Calu3 (cell line): Measurements from ENCODE around the gene ERC2. TPM values are rescaled to one million over a fixed set of nuclear protein-coding genes. Genes with fewer than 3 reads are reported as not detected.

Experiments
- BruUV-seq: library from RNA; stranded (reverse); fragments of 400-500 nt; replicated peaks from 2 replicates; lab custom pipeline; 2021; lab: Mats Ljungman, UMichigan
- CTCF ChIA-PET: fragments of 300-600 bp; sonication (Branson Sonifier 250); formaldehyde crosslinking; loops from one replicate; lab custom pipeline; 2022; ENCODE audit warnings: antibody characterized with exemption; lab: Charles Lee
- DNase-seq: peaks from one replicate; pipeline ENCODE4 v3.0.0; 2022
- H3K27ac Mint-ChIP-seq: one replicate; pipeline ENCODE4 v1.8.0; 2022; ENCODE audit warnings: mixed read lengths; ENCODE audit not compliant: unreplicated experiment
- H3K27me3 Mint-ChIP-seq: one replicate; pipeline ENCODE4 v1.8.0; 2022; ENCODE audit warnings: mixed read lengths; ENCODE audit not compliant: unreplicated experiment
- H3K36me3 Mint-ChIP-seq: one replicate; pipeline ENCODE4 v1.8.0; 2022; ENCODE audit warnings: mild to moderate bottlenecking, moderate library complexity, mixed read lengths; ENCODE audit not compliant: insufficient read depth, unreplicated experiment
- H3K4me1 Mint-ChIP-seq: one replicate; pipeline ENCODE4 v1.8.0; 2022; ENCODE audit warnings: mild to moderate bottlenecking, low read depth, mixed read lengths; ENCODE audit not compliant: unreplicated experiment
- H3K4me3 Mint-ChIP-seq: one replicate; pipeline ENCODE4 v1.8.0; 2022; ENCODE audit warnings: mild to moderate bottlenecking, low read depth, moderate library complexity, mixed read lengths; ENCODE audit not compliant: unreplicated experiment
- H3K9me3 Mint-ChIP-seq: one replicate; pipeline ENCODE4 v1.8.0; 2022; ENCODE audit warnings: low read depth, mixed read lengths; ENCODE audit not compliant: unreplicated experiment
- intact Hi-C: fragments of 100-400 bp; cut with micrococcal nuclease; formaldehyde crosslinking; loops from one replicate; pipeline ENCODE4 v1.10.0; 2022; ENCODE audit not compliant: unreplicated experiment
- total RNA-seq: library from RNA; stranded (reverse); gene quantifications from 2 replicates; pipeline ENCODE4 v1.2.3, GENCODE V29; 2022
- TF ChIP-seq, protein P1 (sequence below): fragments of 200-600 bp; IDR thresholded peaks from one replicate; pipeline ENCODE4 v1.8.0; 2022; ENCODE audit warnings: antibody characterized with exemption; ENCODE audit not compliant: unreplicated experiment

The ERC2 gene
- total RNA-seq, 1 experiment from 2014 or later: 0.73 TPM

DNA sequence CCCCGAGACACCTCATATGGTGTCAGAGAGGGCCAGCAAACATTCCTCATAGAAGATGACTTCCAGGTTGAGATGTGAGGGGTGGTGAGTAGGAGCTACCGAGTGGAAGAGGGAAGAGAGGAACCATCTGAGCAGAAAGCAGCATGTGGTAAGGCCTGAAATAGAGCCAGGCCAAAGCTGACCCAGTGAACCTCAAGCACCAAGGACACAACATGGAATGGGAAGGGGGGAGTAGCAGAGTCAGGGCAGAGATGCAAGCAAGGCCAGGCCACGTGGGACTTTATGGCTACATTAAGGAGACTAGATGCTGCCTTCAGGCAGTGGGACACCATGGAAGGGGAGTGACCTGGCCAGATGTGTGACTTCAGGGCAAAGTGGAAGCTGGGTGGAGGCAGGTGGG, 942.8 kb downstream of the ERC2 start:
- no peak overlapping the region for H3K4me3 Mint-ChIP-seq
- DNase-seq: no peak
- peaks cover 4% of the 10 kb centered on the region for H3K9me3 Mint-ChIP-seq
- no peaks in the 10 kb centered on the region for H3K4me1 Mint-ChIP-seq
- TF ChIP-seq, protein P1, sequence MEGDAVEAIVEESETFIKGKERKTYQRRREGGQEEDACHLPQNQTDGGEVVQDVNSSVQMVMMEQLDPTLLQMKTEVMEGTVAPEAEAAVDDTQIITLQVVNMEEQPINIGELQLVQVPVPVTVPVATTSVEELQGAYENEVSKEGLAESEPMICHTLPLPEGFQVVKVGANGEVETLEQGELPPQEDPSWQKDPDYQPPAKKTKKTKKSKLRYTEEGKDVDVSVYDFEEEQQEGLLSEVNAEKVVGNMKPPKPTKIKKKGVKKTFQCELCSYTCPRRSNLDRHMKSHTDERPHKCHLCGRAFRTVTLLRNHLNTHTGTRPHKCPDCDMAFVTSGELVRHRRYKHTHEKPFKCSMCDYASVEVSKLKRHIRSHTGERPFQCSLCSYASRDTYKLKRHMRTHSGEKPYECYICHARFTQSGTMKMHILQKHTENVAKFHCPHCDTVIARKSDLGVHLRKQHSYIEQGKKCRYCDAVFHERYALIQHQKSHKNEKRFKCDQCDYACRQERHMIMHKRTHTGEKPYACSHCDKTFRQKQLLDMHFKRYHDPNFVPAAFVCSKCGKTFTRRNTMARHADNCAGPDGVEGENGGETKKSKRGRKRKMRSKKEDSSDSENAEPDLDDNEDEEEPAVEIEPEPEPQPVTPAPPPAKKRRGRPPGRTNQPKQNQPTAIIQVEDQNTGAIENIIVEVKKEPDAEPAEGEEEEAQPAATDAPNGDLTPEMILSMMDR: no peak
- no TSS peak for BruUV-seq
- H3K36me3 Mint-ChIP-seq: peaks cover 4% of the 10 kb centered on the region
- H3K27ac Mint-ChIP-seq: no peak overlapping the region
- intact Hi-C loops: no loop called here
- CTCF ChIA-PET: no interaction called here
- no peaks in the 10 kb centered on the region for H3K27me3 Mint-ChIP-seq

DNA sequence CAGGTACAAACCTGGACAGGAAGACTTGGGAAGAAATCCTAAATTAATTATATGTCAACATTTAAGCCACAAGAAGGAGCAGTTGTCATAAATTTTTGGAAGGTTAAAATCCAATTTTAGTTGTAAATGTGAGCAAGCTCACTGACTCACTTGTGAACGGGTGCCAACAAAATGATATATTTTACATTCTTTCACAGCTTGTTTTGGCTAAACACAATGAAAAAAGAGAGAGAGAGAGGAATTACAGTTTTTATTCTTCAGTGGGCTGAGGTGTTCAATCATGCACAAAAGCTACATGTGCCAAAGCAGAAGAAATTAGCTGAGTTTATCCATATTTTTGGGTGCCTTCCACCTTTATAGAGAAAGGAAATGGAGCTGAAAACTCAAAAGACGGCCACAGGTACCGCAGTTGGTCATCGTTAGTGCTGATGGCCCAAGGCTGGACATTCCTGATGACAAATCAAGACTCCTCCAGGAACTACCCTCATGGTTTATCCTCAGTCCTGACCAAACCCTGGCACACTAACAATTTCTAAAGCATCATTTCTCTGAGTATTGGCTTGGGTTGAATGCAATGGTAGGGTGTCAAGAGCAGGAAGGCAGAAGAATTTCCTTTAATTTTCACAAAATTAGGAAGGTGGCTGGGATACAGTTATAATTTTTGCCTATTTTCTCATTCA, 943.6 kb downstream of the ERC2 start:
- DNase-seq: no peak
- TF ChIP-seq, protein P1: no peak
- CTCF ChIA-PET: interaction anchor here (0.6 kb wide), 2 partner anchors 10 to 98 kb away, joined by 3 to 5 read pairs; no protein-coding TSS in a partner anchor
- intact Hi-C loops: no loop called here
- BruUV-seq: no TSS peak
- no peak overlapping the region for H3K4me3 Mint-ChIP-seq
- H3K9me3 Mint-ChIP-seq: peaks cover 4% of the 10 kb centered on the region
- H3K36me3 Mint-ChIP-seq: peaks cover 4% of the 10 kb centered on the region
- H3K27ac Mint-ChIP-seq: no peak overlapping the region
- H3K4me1 Mint-ChIP-seq: no peaks in the 10 kb centered on the region
- no peaks in the 10 kb centered on the region for H3K27me3 Mint-ChIP-seq

DNA sequence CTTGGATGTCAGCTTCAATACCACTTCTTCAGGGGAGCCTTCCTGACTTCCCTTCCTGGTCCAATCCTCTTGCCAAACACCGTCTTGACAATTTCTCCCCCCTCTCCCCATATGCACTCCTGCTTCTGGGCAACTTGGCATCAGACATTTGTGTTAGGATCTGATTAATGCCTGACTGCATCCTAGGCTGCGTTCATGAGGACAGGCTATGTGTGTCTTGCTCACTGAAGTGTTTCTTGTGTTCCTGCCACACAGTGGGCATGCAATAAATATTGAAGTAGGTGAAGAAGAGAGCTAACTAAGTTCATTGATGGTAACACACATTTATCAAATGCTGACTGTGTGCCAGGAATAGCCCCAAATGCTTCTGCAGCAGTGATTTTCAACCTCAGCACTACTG, 944.8 kb downstream of the ERC2 start:
- H3K9me3 Mint-ChIP-seq: peaks cover 4% of the 10 kb centered on the region
- peaks cover 4% of the 10 kb centered on the region for H3K36me3 Mint-ChIP-seq
- DNase-seq: no peak
- no TSS peak for BruUV-seq
- no peak overlapping the region for H3K4me3 Mint-ChIP-seq
- TF ChIP-seq, protein P1: no peak
- H3K27ac Mint-ChIP-seq: no peak overlapping the region
- H3K27me3 Mint-ChIP-seq: no peaks in the 10 kb centered on the region
- no peaks in the 10 kb centered on the region for H3K4me1 Mint-ChIP-seq
- intact Hi-C loops: no loop called here
- CTCF ChIA-PET: no interaction called here

DNA sequence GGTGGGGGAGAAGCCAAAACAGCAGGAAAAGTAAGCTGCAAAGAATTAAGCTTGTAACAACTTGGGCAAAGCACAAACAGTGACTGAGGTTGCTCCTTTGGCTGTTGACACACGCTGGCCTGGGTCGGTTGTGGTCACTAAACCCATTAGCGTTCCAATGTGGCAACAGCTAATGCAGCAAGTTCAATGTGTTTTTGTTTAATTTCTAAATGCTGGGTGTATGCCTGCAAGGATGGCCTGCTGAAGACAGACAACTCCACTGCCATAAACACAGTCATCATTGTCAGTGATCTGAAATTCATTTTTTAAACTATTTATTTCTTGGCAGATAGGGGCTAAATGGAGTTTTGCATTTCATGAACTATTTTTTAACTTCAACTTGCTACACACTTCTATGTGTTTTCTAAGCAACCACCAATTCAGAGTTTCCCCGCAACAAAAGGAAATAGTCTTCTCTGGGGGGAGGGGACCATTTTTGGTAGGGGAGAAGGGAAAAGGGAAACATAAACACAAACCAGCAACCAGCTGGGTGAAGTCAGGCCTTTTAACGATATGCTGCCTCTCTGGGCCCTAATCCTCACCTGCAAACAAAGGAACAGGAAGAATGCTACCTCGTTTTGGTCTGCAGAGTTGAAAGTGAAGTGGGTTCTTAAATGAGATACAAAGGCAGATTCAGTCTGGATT, 946.4 kb downstream of the ERC2 start:
- no peak for DNase-seq
- H3K27ac Mint-ChIP-seq: no peak overlapping the region
- H3K4me1 Mint-ChIP-seq: no peaks in the 10 kb centered on the region
- H3K9me3 Mint-ChIP-seq: peaks cover 4% of the 10 kb centered on the region
- H3K4me3 Mint-ChIP-seq: no peak overlapping the region
- TF ChIP-seq, protein P1: no peak
- peaks cover 4% of the 10 kb centered on the region for H3K36me3 Mint-ChIP-seq
- CTCF ChIA-PET: no interaction called here
- BruUV-seq: no TSS peak
- no peaks in the 10 kb centered on the region for H3K27me3 Mint-ChIP-seq
- intact Hi-C loops: no loop called here
